Keratinocyte (primary cell): ENCODE measurements around the gene ABCA7. TPM values are rescaled to one million over a fixed set of nuclear protein-coding genes. Genes with fewer than 3 reads are reported as not detected.

Experiments
- DNase-seq: peaks from one replicate; pipeline ENCODE4 v3.0.0-alpha.2; 2011; ENCODE audit warnings: low read depth, missing footprints, low spot score
- FAIRE-seq: peaks from 2 replicates; lab custom pipeline; 2011; peaks lifted over from hg19 to GRCh38; lab: Jason Lieb, UNC
- H2AFZ ChIP-seq: 2 replicates; pipeline ENCODE4 v1.6.0; 2012; ENCODE audit warnings: low read length, control low read depth, inconsistent platforms; ENCODE audit not compliant: control insufficient read depth
- H3K27ac ChIP-seq: 2 replicates; pipeline ENCODE4 v1.5.1; 2011; ENCODE audit warnings: low read length; ENCODE audit not compliant: control insufficient read depth, insufficient read depth
- H3K27me3 ChIP-seq: 3 replicates; pipeline ENCODE4 v1.6.0; 2011; ENCODE audit warnings: low read length; ENCODE audit not compliant: control insufficient read depth, insufficient read depth; ENCODE audit errors: extremely low read depth
- H3K36me3 ChIP-seq, 2 experiments: 2 replicates in 1 of 2; 3 replicates in 1 of 2; pipeline ENCODE4 v1.5.1; 2011; ENCODE audit warnings: low read length in 2 of 2, mild to moderate bottlenecking in 1 of 2; ENCODE audit not compliant: control insufficient read depth in 2 of 2, insufficient read depth in 2 of 2; ENCODE audit errors: extremely low read depth in 1 of 2
- H3K4me1 ChIP-seq: 3 replicates; pipeline ENCODE4 v1.5.1; 2011; ENCODE audit warnings: low read length; ENCODE audit not compliant: control insufficient read depth, insufficient read depth; ENCODE audit errors: extremely low read depth
- H3K4me2 ChIP-seq: 3 replicates; pipeline ENCODE4 v1.6.0; 2011; ENCODE audit warnings: low read depth, low read length; ENCODE audit not compliant: control insufficient read depth, insufficient read depth; ENCODE audit errors: extremely low read depth
- H3K4me3 ChIP-seq, 3 experiments: fragments of 200-600 bp in 1 of 3; sonication (generic) in 1 of 3; 2 replicates in 2 of 3; 3 replicates in 1 of 3; pipeline ENCODE4 v1.5.1; 2011 to 2016; ENCODE audit warnings: low read length in 3 of 3, mild to moderate bottlenecking in 3 of 3, control low read depth in 2 of 3, inconsistent platforms in 1 of 3, low read depth in 1 of 3, mixed read lengths in 1 of 3, mixed run types in 1 of 3, moderate library complexity in 1 of 3; ENCODE audit not compliant: control insufficient read depth in 2 of 3, insufficient read depth in 2 of 3; ENCODE audit errors: extremely low read depth in 1 of 3
- H3K79me2 ChIP-seq: 2 replicates; pipeline ENCODE4 v1.6.0; 2012; ENCODE audit warnings: low read length; ENCODE audit not compliant: control insufficient read depth, insufficient read depth
- H3K9ac ChIP-seq: 3 replicates; pipeline ENCODE4 v1.6.0; 2011; ENCODE audit warnings: low read length; ENCODE audit not compliant: control insufficient read depth, insufficient read depth; ENCODE audit errors: extremely low read depth
- H3K9me1 ChIP-seq: 3 replicates; pipeline ENCODE4 v1.6.0; 2011; ENCODE audit warnings: low read length; ENCODE audit not compliant: control insufficient read depth, insufficient read depth; ENCODE audit errors: extremely low read depth
- H3K9me3 ChIP-seq: 2 replicates; pipeline ENCODE4 v1.5.1; 2012; ENCODE audit warnings: low read depth, low read length; ENCODE audit not compliant: control insufficient read depth
- H4K20me1 ChIP-seq: 3 replicates; pipeline ENCODE4 v1.6.0; 2011; ENCODE audit warnings: low read length; ENCODE audit not compliant: control insufficient read depth, insufficient read depth; ENCODE audit errors: extremely low read depth
- CTCF ChIP-seq, 3 experiments: IDR thresholded peaks in 1 of 3; conservative IDR thresholded peaks in 1 of 3; optimal IDR thresholded peaks in 1 of 3; 2 replicates in 2 of 3; 3 replicates in 1 of 3; pipeline versions ENCODE3 to v1.5.1; 2011; ENCODE audit warnings: low read length in 3 of 3, mild to moderate bottlenecking in 3 of 3, moderate library complexity in 2 of 3, control low read depth in 1 of 3, inconsistent platforms in 1 of 3; ENCODE audit not compliant: insufficient read depth in 2 of 3; ENCODE audit errors: extremely low read depth in 1 of 3
- EZH2 ChIP-seq: IDR thresholded peaks from one replicate; pipeline ENCODE4 v1.6.1; 2012; ENCODE audit warnings: inconsistent platforms, mild to moderate bottlenecking, low read length, moderate library complexity
- dilution Hi-C: fragments of 300-500 bp; cut with MboI; formaldehyde crosslinking; loops from one replicate; pipeline ENCODE4 v1.7.0; 2020; ENCODE audit warnings: low sequenced_read_pairs; ENCODE audit not compliant: extremely low pct_ligation_motif_present
- polyA plus RNA-seq, 5 experiments: library from polyadenylated mRNA; depleted of rRNA in 3 of 5; stranded (reverse) in 3 of 5; stranded (forward) in 1 of 5; unstranded in 1 of 5; fragments of >200 nt; gene quantifications; 1 replicate in 1 of 5; 2 replicates in 3 of 5; 3 replicates in 1 of 5; pipeline versions ENCODE4 v1.2.1 to v1.2.3, GENCODE V29; 2011 to 2012; ENCODE audit warnings: missing spikeins in 2 of 5, low read depth in 1 of 5, low replicate concordance in 1 of 5

Gene ABCA7
- polyA plus RNA-seq, 1 donor (not counting 4 experiments of a cell fraction or from before 2014, with no cell fraction given): 7.4 TPM

GRCh38 chr19:1084024-1084868 lies 44.3 kb downstream of the ABCA7 start:
- Histone ChIP-seq H2AFZ (no peak overlapping the region), H3K4me3 (no peak overlapping the region), H3K4me2 (no peak overlapping the region), H3K79me2 (no peaks in the 10 kb centered on the region), H4K20me1 (no peaks in the 10 kb centered on the region), H3K27ac (no peak overlapping the region), H3K36me3 (peaks cover 18% of the 10 kb centered on the region in 2 experiments), H3K4me1 (peaks cover 4% of the 10 kb centered on the region), H3K9me3 (no peaks in the 10 kb centered on the region), H3K9ac (no peak overlapping the region), H3K9me1 (no peaks in the 10 kb centered on the region), H3K27me3 (no peaks in the 10 kb centered on the region)
- TF ChIP-seq EZH2: no peak
- TF ChIP-seq CTCF (optimal IDR thresholded peaks at IDR 0.05 in 1 of 3, IDR thresholded peaks at IDR 0.05 in 1 of 3, conservative IDR thresholded peaks at IDR 0.05 in 1 of 3; ENCODE audit: extremely low read depth in 1 of 3, insufficient read depth in 2 of 3, low read length in 3 of 3): no peak
- dilution Hi-C loops: no loop called here
- DNase-seq (no peak), FAIRE-seq (no peak)

GRCh38 chr19:1085053-1085658 lies 45.2 kb downstream of the ABCA7 start:
- no peaks in the 10 kb centered on the region for H3K9me1 ChIP-seq
- H3K4me1 ChIP-seq: peaks cover 4% of the 10 kb centered on the region
- H3K4me3 ChIP-seq: no peak overlapping the region
- no peak overlapping the region for H3K27ac ChIP-seq
- H4K20me1 ChIP-seq: no peaks in the 10 kb centered on the region
- FAIRE-seq: no peak
- TF ChIP-seq CTCF (optimal IDR thresholded peaks at IDR 0.05 in 1 of 3, IDR thresholded peaks at IDR 0.05 in 1 of 3, conservative IDR thresholded peaks at IDR 0.05 in 1 of 3; ENCODE audit: extremely low read depth in 1 of 3, insufficient read depth in 2 of 3, low read length in 3 of 3): no peak
- TF ChIP-seq EZH2: no peak
- H3K9me3 ChIP-seq: no peaks in the 10 kb centered on the region
- no peak overlapping the region for H2AFZ ChIP-seq
- peaks cover 20 to 21% of the 10 kb centered on the region in 2 experiments for H3K36me3 ChIP-seq
- no peaks in the 10 kb centered on the region for H3K27me3 ChIP-seq
- dilution Hi-C loops: no loop called here
- no peaks in the 10 kb centered on the region for H3K79me2 ChIP-seq
- no peak for DNase-seq
- no peak overlapping the region for H3K4me2 ChIP-seq
- no peak overlapping the region for H3K9ac ChIP-seq
